Stimulated activated CD4-positive, alpha-beta T cell treated with anti-CD3 and anti-CD28 coated beads, Interleukin-15, amount 100 ng/mL, for 48 hours (primary cell): Measurements from ENCODE around the gene SLC4A1AP.
A peak's percentile ranks its signal among the peaks of the same experiment; 100 is the strongest.

Experiments
- DNase-seq, 2 donors: peaks; one replicate each; pipeline ENCODE4 v3.0.0-alpha.2; 2020; ENCODE audit warnings: low read depth in 2 of 2

Gene SLC4A1AP

GRCh38 chr2:27721335-27721734 is 57.6 kb downstream of the SLC4A1AP start:
- DNase-seq: no peak

DNA sequence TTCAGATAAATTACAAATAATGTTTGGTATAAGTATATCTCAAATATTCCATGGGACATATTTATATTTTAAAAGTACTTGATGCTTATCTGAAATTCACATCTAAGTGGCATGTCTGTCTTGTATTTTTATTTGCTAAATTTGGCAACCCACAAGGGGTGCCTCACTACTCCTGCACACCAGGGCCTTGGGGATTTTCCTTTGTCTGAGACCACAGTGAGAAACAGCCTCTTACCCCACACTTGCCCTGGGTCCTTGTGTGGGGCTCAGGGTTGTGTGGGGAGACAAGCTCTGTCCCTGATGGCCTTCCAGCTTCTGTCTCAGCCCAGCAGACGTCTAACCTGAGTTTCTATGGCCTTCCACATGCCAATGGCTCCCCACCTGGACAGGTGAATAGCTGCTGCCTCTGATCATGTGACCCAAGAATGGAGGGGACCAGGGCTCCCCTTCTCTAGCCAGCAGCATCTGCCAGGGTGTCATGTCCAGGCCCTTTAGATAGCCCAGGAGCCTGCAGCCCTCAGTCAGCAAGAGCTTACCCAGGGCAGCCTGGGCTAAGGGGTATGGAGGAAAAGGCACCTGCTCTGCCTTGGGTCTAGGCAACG is 58.3 kb downstream of the SLC4A1AP start:
- no peak for DNase-seq

- no peak for DNase-seq
Measured at GRCh38 chr2:27723372-27724144, 59.9 kb downstream of the SLC4A1AP start.

- DNase-seq: no peak
Measured at GRCh38 chr2:27724191-27724590, 60.5 kb downstream of the SLC4A1AP start.

GRCh38 chr2:27724905-27725701 is 61.4 kb downstream of the SLC4A1AP start:
- DNase-seq: no peak

GRCh38 chr2:27727257-27727656 is 63.6 kb downstream of the SLC4A1AP start:
- no peak for DNase-seq

- DNase-seq: no peak
Measured at GRCh38 chr2:27728081-27728858, 64.6 kb downstream of the SLC4A1AP start.

GRCh38 chr2:27729198-27729597 is 65.5 kb downstream of the SLC4A1AP start:
- no peak for DNase-seq

DNA sequence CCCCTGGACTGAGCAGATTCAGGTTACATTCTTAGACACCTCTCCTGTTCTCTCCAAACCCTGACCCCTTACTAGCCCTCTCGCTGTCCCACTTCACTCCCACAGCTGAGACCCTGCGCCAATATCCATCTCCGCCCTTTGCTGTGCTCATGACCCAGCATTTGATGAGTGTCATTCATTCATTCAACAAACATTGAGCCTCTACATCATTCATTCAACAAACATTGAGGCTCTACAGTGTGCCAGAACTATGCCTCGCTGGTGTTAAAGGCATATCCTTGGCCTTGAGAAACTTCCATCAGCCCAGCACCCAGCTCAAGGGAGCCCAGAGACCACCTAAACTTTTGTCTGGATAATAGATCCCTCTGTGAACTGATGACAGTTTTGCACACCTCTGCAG is 65.9 kb downstream of the SLC4A1AP start:
- DNase-seq: no peak

DNA sequence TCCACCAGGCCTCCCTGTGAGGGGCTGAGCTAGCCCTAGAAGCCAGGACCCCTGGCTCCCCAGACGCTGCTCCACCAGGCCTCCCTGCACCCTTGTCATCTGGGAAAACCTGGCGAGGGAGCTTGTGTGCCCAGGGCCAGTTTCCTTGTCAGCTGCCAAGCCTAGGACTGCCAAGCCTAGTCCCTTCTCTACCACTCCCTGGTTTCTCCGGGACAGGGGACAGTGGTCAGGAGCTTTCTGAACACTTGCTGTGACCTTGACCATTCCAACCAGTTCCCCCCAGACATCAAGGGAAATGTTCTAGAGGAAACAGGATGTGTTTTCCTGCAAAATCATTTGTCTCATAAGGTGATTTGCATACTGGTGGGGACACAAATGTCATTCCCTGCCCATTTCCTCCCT is 66.6 kb downstream of the SLC4A1AP start:
- DNase-seq: no peak

DNA sequence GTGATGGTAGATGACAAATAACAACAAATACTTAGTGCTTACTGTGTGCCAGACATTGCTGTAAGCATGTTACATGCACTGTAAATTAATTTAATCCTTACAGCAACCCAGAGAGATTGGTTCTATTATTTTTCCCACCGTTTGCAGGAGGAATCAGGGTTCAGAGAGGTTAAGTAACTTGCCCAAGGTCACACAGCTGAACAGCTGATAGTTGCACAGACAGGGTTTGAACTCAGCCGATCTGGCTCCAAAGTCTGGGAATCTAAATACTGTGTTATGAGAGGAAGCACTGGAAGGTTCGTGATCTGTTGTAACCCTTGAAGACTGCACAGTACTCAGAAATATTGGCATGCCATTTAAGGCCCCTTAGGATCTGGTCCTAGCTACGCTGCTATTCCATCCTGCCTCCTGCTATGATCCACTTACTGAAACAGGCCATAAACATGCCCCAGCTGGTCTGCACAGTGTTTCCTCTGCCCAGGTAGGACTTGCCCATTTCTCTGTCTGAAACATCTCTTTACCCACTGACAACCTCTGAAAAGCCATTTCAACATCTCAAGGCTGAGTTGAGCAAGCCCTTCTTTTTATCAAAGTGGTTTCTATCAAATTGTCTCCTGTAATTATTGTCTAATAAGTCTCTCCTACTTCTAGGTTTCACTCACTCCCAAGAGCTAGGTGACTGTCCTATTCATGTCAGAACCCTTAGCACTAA is 67.4 kb downstream of the SLC4A1AP start:
- DNase-seq: no peak

DNA sequence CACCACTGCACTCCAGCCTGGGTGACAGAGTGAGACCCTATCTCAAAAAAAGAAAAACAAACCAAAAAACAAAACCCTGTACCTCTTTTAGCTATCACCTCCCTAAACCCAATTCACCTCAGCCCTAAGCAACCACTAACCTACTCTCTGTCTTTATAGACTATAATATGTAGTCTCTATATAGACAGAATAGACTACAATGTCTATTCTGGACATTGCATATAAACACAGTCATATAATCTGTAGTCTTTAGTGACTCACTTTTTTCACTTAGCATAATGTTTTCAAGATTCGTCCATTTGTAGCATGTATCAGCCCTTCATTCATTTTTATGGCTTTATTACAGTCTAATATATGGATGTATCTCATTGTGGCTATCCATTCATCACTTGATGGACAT is 70.6 kb downstream of the SLC4A1AP start:
- no peak for DNase-seq

- DNase-seq: peak; percentile 43 to 70
Measured at GRCh38 chr2:27735263-27735904, 71.7 kb downstream of the SLC4A1AP start.

DNA sequence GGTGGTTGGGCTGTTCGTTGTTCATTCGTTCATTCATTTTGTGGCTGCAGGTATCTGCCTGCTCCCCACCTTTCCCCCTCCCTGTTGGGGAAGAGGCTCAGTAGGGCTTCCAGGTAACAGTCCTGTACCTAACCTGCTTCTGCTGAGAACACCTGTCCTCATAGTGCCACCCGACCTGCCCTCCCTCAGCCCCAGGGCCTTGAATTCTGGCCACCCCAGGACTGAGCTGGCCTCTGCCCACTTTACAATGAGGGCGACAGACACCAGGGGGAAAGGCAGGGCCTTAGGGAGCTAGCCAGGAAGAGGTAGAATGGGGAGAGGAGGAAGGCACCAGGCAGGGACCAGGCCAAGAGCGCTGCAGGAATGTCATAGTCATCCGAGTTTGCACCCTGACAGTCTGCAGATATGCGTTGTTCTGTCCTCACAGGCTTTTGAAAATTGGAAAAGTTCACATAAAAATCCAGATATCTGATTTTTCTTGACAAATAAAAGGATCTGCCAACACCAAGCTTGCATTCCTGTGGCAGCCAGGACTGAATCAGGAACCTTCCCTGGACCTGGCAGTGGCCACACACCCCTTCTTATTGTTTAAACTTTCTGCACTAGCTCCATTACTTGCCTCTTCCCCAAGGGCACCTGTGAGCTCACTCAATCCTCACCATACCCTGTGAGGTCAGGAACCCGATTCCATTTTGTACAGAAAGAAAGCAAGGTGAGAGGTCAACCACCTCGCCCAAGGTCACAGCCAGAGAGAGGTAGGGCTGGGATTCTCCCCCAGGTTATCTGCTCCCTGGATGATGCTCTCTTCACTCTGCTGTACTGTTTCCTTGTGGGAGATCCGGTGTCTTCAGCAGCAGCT is 72.6 kb downstream of the SLC4A1AP start:
- DNase-seq: no peak

DNA sequence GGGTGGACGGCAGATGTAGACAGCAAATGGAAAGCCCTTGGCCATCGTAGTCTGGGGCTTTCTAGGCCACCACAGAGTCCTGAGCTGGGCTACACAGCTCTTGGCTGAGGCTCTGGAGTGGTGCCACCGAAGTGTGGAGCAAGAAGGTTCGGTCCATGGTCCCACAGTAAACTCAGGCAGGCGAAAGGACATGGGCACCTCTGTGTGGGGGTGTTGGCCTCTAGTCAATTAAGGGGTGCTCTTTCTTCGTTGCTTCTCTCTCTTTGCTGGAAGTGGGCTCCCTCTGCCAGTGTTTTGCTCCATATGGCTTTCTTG is 73.2 kb downstream of the SLC4A1AP start:
- no peak for DNase-seq

DNA sequence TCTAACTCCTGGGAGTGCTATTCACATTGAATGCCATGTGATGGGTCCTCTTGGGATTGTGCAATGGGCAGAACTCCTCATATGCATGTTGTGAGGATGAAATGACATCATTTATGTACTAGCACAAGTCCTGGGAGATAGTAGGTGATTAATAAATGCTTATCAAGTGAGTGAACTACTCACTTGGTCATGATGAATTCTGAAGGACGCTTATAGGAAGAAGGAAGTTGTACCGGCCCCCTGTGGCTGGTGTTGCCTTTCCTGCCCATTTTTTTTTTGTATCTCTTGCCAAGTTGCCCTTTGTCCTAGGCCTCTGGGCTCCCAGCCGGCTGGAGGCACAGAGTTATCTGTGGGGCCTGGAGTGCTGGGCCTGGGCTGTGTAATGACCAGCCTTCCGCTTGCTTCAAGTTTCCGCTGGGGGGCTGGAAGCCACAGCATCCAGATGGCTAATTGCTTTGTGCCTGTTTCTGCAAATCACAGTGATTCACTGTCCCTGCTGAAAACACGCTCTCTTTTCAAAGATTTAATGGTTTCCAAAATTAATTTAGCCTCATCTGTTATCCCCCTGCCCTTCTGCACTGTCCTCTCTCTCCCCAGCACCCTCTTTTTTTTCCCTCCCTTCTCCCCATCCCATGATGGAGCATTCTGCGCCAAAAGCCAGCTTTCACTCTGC is 74.1 kb downstream of the SLC4A1AP start:
- DNase-seq: no peak

DNA sequence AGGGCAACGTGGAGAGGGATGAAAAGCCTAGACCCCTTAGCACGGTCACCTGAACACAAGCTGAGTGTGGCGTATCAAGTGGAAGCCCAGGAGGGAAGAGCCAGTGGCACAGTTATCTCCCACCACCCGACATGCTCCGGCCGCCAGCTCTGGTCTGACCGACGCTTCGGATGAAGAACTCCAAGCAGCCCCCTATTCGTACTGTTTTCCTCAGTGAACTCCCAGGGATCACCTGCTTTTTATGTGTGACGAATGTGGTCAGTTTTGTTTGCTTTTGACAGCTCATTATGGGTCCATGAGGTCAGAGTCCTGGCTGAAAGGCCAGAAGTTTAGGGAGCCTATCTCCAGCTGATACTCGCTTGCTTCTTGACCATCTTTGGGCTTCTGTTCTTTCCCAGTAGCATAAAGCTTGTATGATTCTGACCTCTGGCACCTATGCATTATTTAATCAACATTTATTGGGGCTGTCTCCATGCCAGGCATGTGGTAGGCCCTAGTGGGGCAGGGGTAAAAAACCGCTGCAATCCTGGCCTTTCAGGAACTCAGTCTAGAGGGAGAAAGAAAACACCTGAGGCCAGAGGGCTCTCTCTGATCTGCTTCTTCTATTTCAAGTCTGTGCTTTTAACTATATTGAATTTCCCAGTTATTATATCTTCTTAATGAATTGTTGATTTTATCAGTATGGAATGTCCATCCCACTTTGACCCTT is 74.8 kb downstream of the SLC4A1AP start:
- DNase-seq: no peak

DNA sequence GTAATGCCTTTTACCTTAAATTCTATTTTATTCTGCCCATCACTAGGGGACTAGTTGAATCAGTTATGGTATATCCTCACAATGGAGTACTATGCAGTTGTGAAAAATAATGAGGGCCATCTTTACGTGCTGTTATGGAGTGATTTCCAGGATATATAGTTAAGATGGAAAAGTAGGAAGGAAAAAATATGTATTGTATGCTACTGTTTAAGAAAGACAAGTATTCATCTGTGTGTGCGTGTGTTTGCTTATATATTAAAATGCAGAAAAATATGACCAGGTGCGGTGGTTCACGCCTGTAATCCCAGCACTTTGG is 75.3 kb downstream of the SLC4A1AP start:
- DNase-seq: no peak

DNA sequence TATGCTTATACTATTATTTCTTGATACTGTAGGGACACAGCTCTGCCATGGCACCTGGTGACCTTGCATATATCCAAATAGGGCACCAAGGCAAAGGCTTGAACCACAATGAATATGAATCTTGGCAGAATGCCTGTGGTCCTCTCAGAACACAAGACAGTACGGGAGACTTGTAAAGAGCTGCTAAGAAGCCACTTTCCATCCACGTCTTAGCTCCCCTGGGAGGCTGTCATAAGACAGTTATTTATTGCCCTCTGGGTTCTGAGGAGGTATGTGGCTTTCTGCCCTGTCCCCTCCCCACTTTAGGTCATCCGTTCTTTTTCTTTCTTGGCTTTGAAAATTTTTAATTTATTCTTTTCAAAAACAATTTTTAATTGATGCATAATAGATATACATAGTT is 78.0 kb downstream of the SLC4A1AP start:
- no peak for DNase-seq
